SK-N-SH (cell line): ENCODE measurements around the gene SETX.

Experiments used
- ELF1 ChIP-seq: IDR thresholded peaks from 2 replicates; pipeline ENCODE4 v1.4.0; 2012
- GABPA ChIP-seq: IDR thresholded peaks from 2 replicates; pipeline ENCODE4 v1.4.0; 2012; ENCODE audit warnings: low read depth, mild to moderate bottlenecking

DNA sequence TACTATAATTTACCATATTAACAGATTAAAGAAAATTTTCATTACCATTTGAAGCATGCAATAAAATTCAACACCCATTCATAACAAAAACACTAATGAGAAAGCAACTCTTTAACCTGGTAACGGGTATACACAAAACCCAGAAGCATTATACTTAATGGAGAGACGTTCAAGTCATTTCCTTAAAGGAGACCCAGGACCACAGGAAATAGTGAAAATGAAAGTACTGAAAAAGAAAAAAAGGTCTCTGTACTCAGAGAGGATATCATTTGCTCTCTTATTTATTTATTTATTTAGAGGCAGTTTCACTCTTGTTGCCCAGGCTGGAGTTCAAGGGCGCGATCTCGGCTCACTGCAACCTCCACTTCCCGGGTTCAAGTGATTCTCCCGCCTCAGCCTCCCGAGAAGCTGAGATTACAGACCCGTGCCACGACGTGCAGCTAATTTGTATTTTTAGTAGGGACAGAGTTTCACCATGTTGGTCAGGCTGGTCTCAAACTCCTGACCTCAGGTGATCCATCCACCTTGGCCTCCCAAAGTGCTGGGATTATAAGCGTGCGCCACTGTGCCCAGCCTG, 61.6 kb downstream of the SETX start:
- no peak for TF ChIP-seq ELF1
- TF ChIP-seq GABPA: no peak
